Cerebellar nuclear complex (tissue), 1 donor: ENCODE measurements around the gene TENM3.

ENCODE experiments used
- DNase-seq, 2 experiments: peaks; one replicate each; lab custom pipeline; 2025; lab: John Stamatoyannopoulos, UW

The TENM3 gene

DNA sequence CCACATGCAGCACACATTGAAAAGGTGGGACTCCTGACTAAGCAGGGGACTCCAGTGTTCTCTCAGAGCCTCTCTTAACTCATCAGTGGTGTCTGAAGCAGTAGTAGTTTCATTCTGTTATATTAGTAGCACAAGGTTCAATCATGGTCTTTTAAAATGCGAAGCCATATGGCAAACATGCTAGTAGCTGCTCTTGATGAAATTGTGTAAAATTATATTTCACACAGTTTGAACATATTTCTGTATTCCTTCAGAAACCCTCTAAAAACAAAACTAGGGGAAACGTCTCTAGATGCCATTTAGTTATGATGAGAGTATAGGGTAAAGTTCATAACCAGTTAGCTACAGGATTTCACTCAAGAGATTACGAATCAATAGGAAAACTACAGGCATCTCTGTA is 497.1 kb downstream of the TENM3 start:
- DNase-seq, result no peak

- no peak for DNase-seq
These were observed 497.9 kb downstream of the TENM3 start for GRCh38 chr4:182741054-182741453.

DNA sequence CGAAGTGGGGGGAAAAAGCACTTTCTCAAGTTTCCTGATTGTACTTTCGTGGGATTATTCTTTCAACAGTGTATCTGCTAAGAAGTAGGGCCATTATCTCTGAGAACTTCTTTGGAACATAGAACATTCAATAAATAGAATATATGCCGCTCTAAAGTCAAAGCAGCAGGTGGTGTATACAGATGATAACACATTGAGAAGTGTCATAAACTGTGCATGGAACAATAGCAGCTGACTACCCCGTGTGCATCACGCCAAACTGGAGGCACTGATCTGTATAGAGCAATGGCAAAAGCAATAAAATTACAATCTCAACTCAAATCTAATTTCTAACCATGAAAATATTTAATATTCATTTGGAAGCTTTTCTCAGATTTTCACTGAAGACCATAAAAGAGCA is 498.7 kb downstream of the TENM3 start:
- DNase-seq, result no peak

DNA sequence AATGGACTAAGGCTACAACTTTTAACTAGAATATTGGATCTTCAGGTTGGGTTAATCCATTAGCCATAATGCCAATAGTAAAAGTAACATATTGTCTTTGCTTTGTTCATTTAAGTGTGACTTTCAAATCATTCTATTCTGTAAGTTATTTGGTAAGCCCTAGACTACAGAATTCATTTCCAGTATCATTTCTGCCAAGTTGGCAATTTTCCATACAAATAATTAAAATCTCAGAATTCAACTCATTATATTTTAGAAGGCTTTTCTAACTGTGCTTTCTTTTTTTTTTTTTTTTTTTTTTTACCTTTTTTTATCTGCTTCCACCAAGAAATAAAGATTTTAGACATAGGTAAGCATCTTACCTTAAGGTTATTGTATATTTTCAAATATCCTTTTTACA is 500.6 kb downstream of the TENM3 start:
- no peak for DNase-seq

DNA sequence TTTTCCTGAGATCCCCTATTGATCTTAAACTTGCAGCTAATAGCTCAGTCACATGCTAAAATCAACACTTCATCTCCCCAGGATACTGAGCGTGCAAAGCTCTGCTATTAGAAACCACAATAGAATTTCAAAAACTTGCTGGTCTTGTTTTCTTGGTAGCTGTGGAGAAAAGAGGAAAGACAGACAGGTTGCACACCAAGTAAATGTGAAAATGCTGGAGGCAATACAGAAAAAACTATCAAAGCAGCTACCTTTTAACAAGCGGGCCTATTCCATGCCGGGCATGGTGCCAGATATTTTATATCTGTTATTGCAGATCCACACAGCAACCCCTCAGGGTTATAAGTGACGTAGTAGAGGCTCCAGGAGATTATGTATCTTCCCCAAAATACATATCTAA is 502.0 kb downstream of the TENM3 start:
- no peak for DNase-seq

DNA sequence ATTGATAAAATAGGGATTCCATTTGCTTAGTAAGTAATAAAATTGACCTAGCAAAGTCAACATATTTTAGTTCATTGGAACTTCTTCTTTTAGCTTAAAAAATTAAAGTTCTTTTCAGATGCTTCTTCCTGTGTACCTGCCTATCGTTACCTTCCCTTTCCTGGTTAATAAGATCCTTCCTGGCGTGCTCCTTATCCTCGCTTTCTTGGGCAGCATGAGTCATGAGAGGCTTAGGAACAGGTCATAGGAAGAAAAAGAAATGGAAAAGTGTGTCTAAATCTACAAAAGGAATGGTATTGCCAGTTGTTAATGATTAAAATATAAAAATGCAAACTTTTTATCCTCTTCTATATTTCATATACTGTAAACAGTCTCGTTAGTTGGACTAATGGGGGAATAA is 503.7 kb downstream of the TENM3 start:
- no peak for DNase-seq

GRCh38 chr4:182748283-182748682 is 505.1 kb downstream of the TENM3 start:
- DNase-seq, result no peak

DNA sequence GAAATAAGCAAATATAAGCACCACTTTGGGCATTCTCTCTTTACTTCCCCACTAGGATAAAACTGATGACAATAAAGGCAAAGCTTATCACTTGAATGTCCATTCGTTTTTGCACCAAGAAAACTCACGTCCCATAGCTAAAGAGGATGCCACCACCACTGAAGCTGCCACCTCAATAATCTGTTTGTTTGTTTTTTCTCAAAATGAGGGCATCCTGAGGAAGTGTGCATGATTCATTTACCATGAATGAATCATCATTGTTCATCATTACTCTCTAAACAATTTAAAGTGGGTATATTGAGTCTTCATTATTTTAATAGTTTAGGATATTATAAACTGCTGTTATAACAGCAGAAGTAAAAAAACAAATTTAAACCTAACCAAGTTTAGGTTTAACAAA is 505.7 kb downstream of the TENM3 start:
- no peak for DNase-seq

DNA sequence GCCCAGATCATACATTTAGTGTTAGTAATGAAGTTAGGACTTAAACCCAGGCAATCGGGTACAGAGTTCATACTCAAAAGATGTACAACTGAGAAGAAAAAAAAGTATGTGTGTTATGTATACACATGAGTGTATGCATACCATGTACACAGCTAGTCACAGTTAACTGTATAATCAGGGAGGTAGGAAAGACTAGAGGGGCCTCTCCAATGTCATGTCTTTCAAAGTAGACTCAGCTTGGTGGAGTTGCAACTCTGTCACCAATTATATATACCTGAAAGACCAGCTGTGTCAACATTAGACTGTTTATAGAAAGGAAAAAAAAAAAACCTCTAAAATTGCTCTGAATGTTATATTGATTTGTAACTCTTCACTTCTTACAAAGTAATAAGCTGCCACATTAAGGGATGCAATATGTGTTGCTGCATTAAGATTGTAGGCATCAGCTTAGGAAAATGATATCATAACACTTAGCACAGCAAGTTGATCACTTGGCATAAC is 506.5 kb downstream of the TENM3 start:
- DNase-seq, result no peak

DNA sequence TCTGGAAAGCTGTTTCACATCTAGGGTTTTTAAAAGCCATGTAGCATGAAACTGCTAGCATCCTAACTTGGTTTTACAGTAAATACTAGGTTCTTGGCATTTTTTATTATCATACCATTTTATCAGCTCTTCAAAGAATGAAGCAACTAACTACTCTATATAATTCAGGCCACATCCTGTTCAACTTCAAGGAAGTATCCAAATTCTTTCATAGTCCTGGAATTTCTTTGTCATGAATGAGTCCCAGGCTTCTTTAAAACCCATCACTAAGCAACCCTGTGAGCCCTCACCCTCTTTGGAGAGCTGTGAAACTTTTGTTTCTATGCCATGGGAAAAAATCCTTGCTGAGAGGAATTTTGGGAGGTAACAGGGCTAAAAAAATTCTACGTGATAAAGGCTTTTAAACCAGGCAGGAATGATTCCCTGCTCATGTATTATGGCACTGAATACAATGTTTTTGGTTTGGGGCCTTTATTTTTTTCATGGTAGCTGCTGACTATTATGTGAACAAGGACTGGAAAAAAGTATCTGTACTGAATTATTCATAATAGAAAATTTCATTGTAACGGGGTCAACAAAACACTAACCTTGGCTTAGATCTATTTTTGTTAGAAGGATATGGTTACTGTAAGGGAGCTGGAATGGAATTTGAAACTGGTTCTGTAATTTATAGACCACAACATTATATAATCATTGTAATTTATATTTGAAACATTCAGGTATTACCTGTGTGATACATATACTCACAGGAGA is 509.1 kb downstream of the TENM3 start:
- no peak for DNase-seq

DNA sequence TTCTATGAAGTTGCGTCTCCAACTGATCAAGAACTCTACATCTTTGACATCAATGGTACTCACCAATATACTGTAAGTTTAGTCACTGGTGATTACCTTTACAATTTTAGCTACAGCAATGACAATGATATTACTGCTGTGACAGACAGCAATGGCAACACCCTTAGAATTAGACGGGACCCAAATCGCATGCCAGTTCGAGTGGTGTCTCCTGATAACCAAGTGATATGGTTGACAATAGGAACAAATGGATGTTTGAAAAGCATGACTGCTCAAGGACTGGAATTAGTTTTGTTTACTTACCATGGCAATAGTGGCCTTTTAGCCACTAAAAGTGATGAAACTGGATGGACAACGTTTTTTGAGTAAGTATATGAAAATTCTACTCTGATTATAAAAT is 511.7 kb downstream of the TENM3 start:
- DNase-seq, result no peak

GRCh38 chr4:182756161-182756690 is 513.0 kb downstream of the TENM3 start:
- DNase-seq, result no peak

GRCh38 chr4:182758273-182758672 is 515.1 kb downstream of the TENM3 start:
- no peak for DNase-seq

- DNase-seq, result no peak
These were observed 517.4 kb downstream of the TENM3 start for GRCh38 chr4:182760551-182761043.

DNA sequence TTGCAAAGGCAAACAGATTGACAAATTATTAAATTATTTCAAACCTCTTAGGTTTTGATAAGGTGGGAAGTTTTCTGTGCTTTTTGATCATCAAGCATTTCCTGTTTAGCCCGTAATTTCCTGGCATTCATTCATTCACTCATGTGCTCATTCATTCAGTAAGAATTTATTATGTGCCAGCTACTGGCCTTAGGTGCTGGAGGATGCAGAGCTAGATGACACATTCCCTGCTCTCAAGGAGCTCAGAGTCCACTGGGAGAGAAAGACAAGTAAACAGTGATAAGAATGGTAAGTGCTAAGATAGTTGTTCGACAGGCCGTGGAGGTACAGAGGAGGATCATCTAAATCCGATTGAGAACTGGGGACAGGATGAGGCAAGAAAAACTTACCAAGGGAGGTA is 520.9 kb downstream of the TENM3 start:
- DNase-seq, result no peak

- DNase-seq, result no peak
These were observed 521.4 kb downstream of the TENM3 start for GRCh38 chr4:182764642-182765041.

GRCh38 chr4:182765987-182766856 is 523.0 kb downstream of the TENM3 start:
- no peak for DNase-seq

DNA sequence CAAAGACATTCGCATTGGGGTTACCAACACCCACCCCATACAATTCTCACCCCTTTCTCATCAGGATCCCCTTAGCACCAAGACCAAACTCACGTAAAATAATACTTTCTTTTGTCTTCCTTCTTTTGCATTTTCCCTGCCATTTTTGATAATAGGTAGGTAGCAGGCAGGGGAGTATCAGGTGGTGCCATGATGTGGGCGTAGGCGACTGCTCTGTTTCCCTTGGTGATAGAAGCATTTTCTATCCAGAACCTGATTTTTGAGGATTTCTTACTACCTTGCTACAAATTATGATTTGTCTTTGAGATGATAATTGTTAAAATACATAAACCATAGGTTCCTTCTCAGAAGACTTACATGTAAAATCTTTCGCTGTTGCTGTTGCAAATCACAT is 523.7 kb downstream of the TENM3 start:
- no peak for DNase-seq

- DNase-seq, result no peak
These were observed 525.6 kb downstream of the TENM3 start for GRCh38 chr4:182768838-182769237.

- no peak for DNase-seq
These were observed 527.2 kb downstream of the TENM3 start for GRCh38 chr4:182770259-182770995.

DNA sequence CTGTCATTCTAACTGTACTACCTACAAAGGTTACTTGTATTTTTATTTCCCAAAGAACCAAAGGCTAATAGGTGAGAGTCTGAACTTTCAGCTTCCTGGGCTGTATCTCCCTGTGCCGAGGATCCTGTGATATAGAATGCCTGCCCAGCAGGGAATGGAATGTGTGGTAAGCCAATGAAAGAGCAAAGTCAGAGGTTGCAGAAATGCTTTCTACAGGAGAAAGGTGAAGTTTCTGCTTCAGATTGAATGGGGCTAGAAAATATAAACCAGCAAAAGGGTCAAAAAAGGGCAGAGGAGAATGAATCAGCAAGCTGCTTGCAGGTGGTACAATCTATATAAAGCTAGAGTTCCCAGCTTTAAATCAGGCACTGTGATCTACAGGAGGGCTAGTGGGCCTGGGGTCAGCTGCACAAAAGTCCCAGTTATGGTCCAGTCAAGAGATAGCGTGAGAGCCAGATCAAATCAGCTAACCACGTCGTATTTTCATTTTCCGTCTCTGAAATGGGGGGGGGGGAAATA is 527.9 kb downstream of the TENM3 start:
- DNase-seq, result no peak

DNA sequence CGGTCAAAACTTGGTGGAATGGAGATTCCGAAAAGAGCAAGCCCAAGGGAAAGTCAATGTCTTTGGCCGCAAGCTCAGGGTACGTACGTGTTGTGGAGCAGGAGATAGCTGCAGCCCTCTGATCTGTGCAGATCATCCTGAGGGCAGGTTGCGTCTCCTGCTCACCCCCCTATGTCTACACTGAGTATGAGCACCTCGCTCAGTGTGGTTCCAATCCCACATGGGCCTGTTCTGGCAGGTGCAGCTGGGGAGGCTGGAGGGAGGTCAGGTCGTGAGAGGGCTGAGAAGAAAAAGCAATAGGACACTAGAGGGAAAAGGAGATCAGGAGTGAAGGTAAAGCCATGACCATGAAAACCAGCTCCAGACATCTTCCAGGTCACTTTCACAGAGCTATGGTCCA is 531.9 kb downstream of the TENM3 start:
- DNase-seq, result no peak
